ENCODE data around the gene FMNL2.

The FMNL2 gene

GRCh38 chr2:152581360-152581759 is 246.4 kb downstream of the FMNL2 start:
- Histone ChIP-seq H3K36me3 (ENCODE audit: control insufficient read depth, insufficient read depth, low read length) (no peaks in the 10 kb centered on the region), H3K9me3 (ENCODE audit: control insufficient read depth, low read length) (no peaks in the 10 kb centered on the region), H3K4me3 (ENCODE audit: insufficient read depth, low read depth, low read length, poor library complexity, severe bottlenecking) (no peak overlapping the region), H3K27ac (ENCODE audit: insufficient read depth, low read length, poor library complexity, severe bottlenecking) (no peak overlapping the region), H3K4me1 (ENCODE audit: control insufficient read depth, insufficient read depth, low read length, poor library complexity, severe bottlenecking) (no peaks in the 10 kb centered on the region), H3K27me3 (replicated peaks; ENCODE audit: control insufficient read depth, insufficient read depth, low read length, poor library complexity, severe bottlenecking) (no peaks in the 10 kb centered on the region)
- no peak for DNase-seq

- DNase-seq = no peak
- Histone ChIP-seq H3K27me3 (replicated peaks; ENCODE audit: control insufficient read depth, insufficient read depth, low read length, poor library complexity, severe bottlenecking) (no peaks in the 10 kb centered on the region), H3K27ac (ENCODE audit: insufficient read depth, low read length, poor library complexity, severe bottlenecking) (no peak overlapping the region), H3K36me3 (ENCODE audit: control insufficient read depth, insufficient read depth, low read length) (no peaks in the 10 kb centered on the region), H3K4me1 (ENCODE audit: control insufficient read depth, insufficient read depth, low read length, poor library complexity, severe bottlenecking) (no peaks in the 10 kb centered on the region), H3K4me3 (ENCODE audit: insufficient read depth, low read depth, low read length, poor library complexity, severe bottlenecking) (no peak overlapping the region), H3K9me3 (ENCODE audit: control insufficient read depth, low read length) (no peaks in the 10 kb centered on the region)
Observed at GRCh38 chr2:152582081-152582480, 247.1 kb downstream of the FMNL2 start.

DNA sequence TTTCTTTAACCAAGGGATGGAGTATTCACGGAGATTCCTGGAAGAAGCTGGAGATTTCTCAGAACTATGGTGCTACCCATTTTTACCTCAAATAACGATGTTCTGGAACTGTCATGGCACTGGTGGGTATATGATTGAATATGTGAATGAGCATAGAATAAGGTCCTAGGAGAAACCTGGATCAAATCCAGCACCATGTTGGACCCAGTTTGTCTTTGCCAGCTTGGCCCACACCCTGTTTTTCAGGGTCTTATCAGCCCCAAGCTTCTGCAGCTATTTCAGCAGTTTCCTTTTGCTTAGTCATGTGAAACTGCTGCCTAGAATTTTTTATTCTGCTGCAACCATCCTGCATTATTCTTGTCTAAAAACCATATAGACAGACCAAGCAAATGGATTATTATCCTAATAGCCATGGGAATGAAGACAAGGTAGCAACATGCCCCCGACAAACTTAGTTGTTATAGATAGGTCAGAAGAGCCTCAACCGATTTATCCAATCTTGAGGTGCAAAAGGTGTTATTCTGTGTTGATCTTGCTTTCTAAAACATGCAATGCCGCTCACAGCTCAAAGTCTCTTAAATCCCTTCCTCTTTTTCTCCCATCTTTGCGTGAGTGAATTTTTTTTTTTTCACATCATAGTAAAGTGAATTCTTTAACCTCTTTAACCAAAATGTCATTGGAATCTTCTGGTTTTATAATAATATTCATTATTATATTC is 248.7 kb downstream of the FMNL2 start:
- H3K4me3 ChIP-seq (ENCODE audit: insufficient read depth, low read depth, low read length, poor library complexity, severe bottlenecking) = no peak overlapping the region
- DNase-seq = no peak
- no peaks in the 10 kb centered on the region for H3K36me3 ChIP-seq (ENCODE audit: control insufficient read depth, insufficient read depth, low read length)

DNA sequence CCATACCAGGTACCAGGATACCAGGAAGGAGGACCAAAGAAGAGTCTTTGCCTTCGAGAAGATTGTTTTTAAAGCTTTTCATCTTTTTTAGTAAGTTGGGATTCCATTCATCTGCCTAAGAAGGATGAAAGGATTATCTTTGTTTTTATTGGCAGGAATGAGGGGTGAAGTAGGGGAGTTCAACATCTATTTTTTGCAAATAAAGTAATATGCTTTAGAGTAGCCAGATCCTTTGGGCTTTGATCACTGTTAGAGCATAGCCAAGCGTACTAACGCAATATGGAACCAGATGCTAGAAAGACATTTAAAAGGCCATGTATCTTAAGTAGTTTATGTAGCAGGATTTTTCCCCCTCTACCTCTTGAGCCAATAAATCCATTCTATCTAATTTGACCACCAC is 249.3 kb downstream of the FMNL2 start:
- DNase-seq = no peak
- Histone ChIP-seq H3K4me3 (ENCODE audit: insufficient read depth, low read depth, low read length, poor library complexity, severe bottlenecking) (no peak overlapping the region), H3K9me3 (ENCODE audit: control insufficient read depth, low read length) (no peaks in the 10 kb centered on the region), H3K4me1 (ENCODE audit: control insufficient read depth, insufficient read depth, low read length, poor library complexity, severe bottlenecking) (no peaks in the 10 kb centered on the region), H3K27ac (ENCODE audit: insufficient read depth, low read length, poor library complexity, severe bottlenecking) (no peak overlapping the region), H3K36me3 (ENCODE audit: control insufficient read depth, insufficient read depth, low read length) (no peaks in the 10 kb centered on the region), H3K27me3 (replicated peaks; ENCODE audit: control insufficient read depth, insufficient read depth, low read length, poor library complexity, severe bottlenecking) (no peaks in the 10 kb centered on the region)

More for the DNA sequence above, 248.7 kb downstream of the FMNL2 start:
- no peaks in the 10 kb centered on the region for H3K9me3 ChIP-seq (ENCODE audit: control insufficient read depth, low read length)
- no peaks in the 10 kb centered on the region for H3K4me1 ChIP-seq (ENCODE audit: control insufficient read depth, insufficient read depth, low read length, poor library complexity, severe bottlenecking)
- no peak overlapping the region for H3K27ac ChIP-seq (ENCODE audit: insufficient read depth, low read length, poor library complexity, severe bottlenecking)
- H3K27me3 ChIP-seq (replicated peaks; ENCODE audit: control insufficient read depth, insufficient read depth, low read length, poor library complexity, severe bottlenecking) = no peaks in the 10 kb centered on the region

DNA sequence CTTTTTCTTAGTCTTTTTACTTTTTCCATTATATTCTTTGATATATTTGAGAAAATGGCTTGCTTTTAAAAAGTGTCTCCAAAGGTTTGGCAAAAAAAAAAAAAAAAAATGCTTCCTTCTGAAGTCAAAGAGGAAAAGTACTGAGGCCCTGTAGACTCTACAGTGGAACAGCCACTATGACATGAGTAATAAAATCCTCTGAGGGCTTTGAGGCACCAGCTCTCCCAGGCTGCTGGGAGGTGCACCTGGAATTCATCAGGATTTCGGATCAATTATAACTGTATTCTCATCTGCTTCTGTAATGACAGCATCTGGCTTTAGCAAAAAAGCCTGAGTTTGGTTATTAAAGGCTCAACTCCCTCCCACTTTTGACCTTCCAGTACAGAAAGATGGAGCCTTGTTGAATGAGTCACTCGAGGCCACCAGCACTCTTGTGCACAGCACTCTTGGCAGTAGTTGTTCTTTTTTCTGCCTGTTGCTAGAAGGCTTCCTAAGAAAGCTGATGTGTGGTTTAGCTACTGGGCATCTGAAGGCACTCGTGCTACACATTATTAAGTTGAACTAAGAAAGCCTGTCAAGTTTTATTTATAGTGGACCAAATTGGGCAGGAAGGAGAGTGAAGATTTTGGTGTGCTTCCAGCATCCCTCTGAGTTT is 251.0 kb downstream of the FMNL2 start:
- H3K27ac ChIP-seq (ENCODE audit: insufficient read depth, low read length, poor library complexity, severe bottlenecking) = no peak overlapping the region
- DNase-seq = no peak
- no peaks in the 10 kb centered on the region for H3K4me1 ChIP-seq (ENCODE audit: control insufficient read depth, insufficient read depth, low read length, poor library complexity, severe bottlenecking)

DNA sequence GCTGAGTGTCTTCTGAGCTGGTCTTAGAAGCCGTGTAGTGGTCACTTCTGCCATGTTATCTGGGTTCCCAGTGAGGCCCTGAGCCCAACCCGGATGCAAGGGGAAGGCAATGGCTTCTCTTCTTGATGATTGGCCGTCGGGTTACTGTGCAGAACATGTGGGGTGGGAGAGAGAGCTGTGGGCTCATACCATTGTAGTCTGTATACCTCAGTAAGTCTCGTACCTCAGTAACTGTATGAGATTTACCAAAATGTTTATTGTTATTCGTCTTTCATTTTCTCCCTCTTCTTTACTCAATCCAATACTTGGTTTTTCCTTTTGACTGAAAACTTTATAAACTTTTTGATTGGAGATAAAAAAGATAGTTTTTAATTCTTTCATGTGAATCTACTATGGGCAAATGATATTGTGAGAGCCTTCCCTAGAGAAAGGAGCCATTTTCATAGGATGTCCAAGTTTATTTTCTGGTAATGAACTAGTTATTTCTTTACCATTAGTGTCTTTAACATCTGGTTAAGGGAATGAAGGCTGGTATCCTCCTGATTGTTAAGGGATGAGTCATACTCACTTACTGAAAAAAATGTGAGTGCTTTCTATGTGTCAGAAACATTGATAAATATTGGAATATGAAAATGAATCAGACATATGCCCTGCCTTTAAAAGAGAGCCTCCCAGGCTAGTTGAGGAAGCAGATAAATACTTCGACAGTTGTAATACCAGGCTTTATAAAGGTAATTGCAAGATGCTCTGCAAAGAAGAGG is 252.4 kb downstream of the FMNL2 start:
- Histone ChIP-seq H3K36me3 (ENCODE audit: control insufficient read depth, insufficient read depth, low read length) (no peaks in the 10 kb centered on the region), H3K4me1 (ENCODE audit: control insufficient read depth, insufficient read depth, low read length, poor library complexity, severe bottlenecking) (no peaks in the 10 kb centered on the region), H3K4me3 (ENCODE audit: insufficient read depth, low read depth, low read length, poor library complexity, severe bottlenecking) (no peak overlapping the region), H3K9me3 (ENCODE audit: control insufficient read depth, low read length) (no peaks in the 10 kb centered on the region), H3K27ac (ENCODE audit: insufficient read depth, low read length, poor library complexity, severe bottlenecking) (no peak overlapping the region), H3K27me3 (replicated peaks; ENCODE audit: control insufficient read depth, insufficient read depth, low read length, poor library complexity, severe bottlenecking) (no peaks in the 10 kb centered on the region)
- no peak for DNase-seq

More for the DNA sequence above, 251.0 kb downstream of the FMNL2 start:
- Histone ChIP-seq H3K9me3 (ENCODE audit: control insufficient read depth, low read length) (no peaks in the 10 kb centered on the region), H3K36me3 (ENCODE audit: control insufficient read depth, insufficient read depth, low read length) (no peaks in the 10 kb centered on the region), H3K27me3 (replicated peaks; ENCODE audit: control insufficient read depth, insufficient read depth, low read length, poor library complexity, severe bottlenecking) (no peaks in the 10 kb centered on the region), H3K4me3 (ENCODE audit: insufficient read depth, low read depth, low read length, poor library complexity, severe bottlenecking) (no peak overlapping the region)

DNA sequence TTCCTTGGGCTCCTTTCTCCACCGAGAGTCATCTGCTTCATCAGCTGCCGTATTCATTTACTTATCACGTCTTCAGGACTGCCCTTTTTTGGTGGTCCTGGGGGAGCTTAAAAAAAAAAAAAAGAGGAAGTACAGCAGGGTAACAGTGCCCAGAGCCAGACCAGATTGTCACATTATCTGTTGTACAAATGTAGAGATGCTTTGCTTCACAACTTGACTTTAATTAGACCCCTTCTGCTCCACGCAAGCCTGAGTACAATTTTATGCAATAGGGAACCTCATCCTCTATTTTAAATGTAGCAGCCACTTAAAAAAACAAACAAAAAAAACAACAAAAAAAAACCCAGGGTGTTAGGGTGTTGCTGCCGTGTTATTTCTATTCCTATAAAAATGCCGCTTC is 254.0 kb downstream of the FMNL2 start:
- H3K27me3 ChIP-seq (replicated peaks; ENCODE audit: control insufficient read depth, insufficient read depth, low read length, poor library complexity, severe bottlenecking) = no peaks in the 10 kb centered on the region
- H3K27ac ChIP-seq (ENCODE audit: insufficient read depth, low read length, poor library complexity, severe bottlenecking) = no peak overlapping the region
- no peak for DNase-seq
- H3K36me3 ChIP-seq (ENCODE audit: control insufficient read depth, insufficient read depth, low read length) = no peaks in the 10 kb centered on the region
- H3K4me1 ChIP-seq (ENCODE audit: control insufficient read depth, insufficient read depth, low read length, poor library complexity, severe bottlenecking) = no peaks in the 10 kb centered on the region
- no peak overlapping the region for H3K4me3 ChIP-seq (ENCODE audit: insufficient read depth, low read depth, low read length, poor library complexity, severe bottlenecking)
- no peaks in the 10 kb centered on the region for H3K9me3 ChIP-seq (ENCODE audit: control insufficient read depth, low read length)

- H3K36me3 ChIP-seq (ENCODE audit: control insufficient read depth, insufficient read depth, low read length) = no peaks in the 10 kb centered on the region
- H3K27ac ChIP-seq (ENCODE audit: insufficient read depth, low read length, poor library complexity, severe bottlenecking) = no peak overlapping the region
- no peaks in the 10 kb centered on the region for H3K27me3 ChIP-seq (replicated peaks; ENCODE audit: control insufficient read depth, insufficient read depth, low read length, poor library complexity, severe bottlenecking)
- no peaks in the 10 kb centered on the region for H3K4me1 ChIP-seq (ENCODE audit: control insufficient read depth, insufficient read depth, low read length, poor library complexity, severe bottlenecking)
- H3K9me3 ChIP-seq (ENCODE audit: control insufficient read depth, low read length) = no peaks in the 10 kb centered on the region
- H3K4me3 ChIP-seq (ENCODE audit: insufficient read depth, low read depth, low read length, poor library complexity, severe bottlenecking) = no peak overlapping the region
- no peak for DNase-seq
Observed at GRCh38 chr2:152594022-152594766, 259.2 kb downstream of the FMNL2 start.

GRCh38 chr2:152594792-152595191 is 259.8 kb downstream of the FMNL2 start:
- no peaks in the 10 kb centered on the region for H3K9me3 ChIP-seq (ENCODE audit: control insufficient read depth, low read length)
- no peak for DNase-seq
- no peak overlapping the region for H3K4me3 ChIP-seq (ENCODE audit: insufficient read depth, low read depth, low read length, poor library complexity, severe bottlenecking)
- H3K36me3 ChIP-seq (ENCODE audit: control insufficient read depth, insufficient read depth, low read length) = no peaks in the 10 kb centered on the region
- no peaks in the 10 kb centered on the region for H3K27me3 ChIP-seq (replicated peaks; ENCODE audit: control insufficient read depth, insufficient read depth, low read length, poor library complexity, severe bottlenecking)
- H3K4me1 ChIP-seq (ENCODE audit: control insufficient read depth, insufficient read depth, low read length, poor library complexity, severe bottlenecking) = no peaks in the 10 kb centered on the region
- H3K27ac ChIP-seq (ENCODE audit: insufficient read depth, low read length, poor library complexity, severe bottlenecking) = no peak overlapping the region

All from effector memory CD4-positive, alpha-beta T cell (primary cell).